Thoracic aorta (tissue), 2 donors: Measurements from ENCODE around the gene NKD1. TPM values are rescaled to one million over a fixed set of nuclear protein-coding genes. Genes with fewer than 3 reads are reported as not detected.

Experiments
- ATAC-seq: fragments of 150-250 bp; one replicate; pipeline ENCODE4 v1.8.0; 2017; ENCODE audit warnings: low read depth; ENCODE audit not compliant: insufficient number of reproducible peaks, low FRiP score
- DNase-seq: peaks from one replicate; pipeline ENCODE4 v3.0.0-alpha.2; 2020; ENCODE audit warnings: low spot score
- H3K27ac ChIP-seq, 2 donors: fragments of 200-600 bp; sonication (generic); 1 replicate in 1 of 2; 2 replicates in 1 of 2; pipeline ENCODE4 v1.5.1; 2016; ENCODE audit warnings: mild to moderate bottlenecking in 2 of 2, moderate library complexity in 2 of 2
- H3K27me3 ChIP-seq: fragments of 200-600 bp; sonication (generic); replicated peaks from 2 replicates; pipeline ENCODE4 v1.6.0; 2016; ENCODE audit warnings: mild to moderate bottlenecking; ENCODE audit not compliant: insufficient read depth
- H3K36me3 ChIP-seq: fragments of 200-600 bp; sonication (generic); one replicate; pipeline ENCODE4 v1.5.1; 2016
- H3K4me1 ChIP-seq, 2 donors: fragments of 200-600 bp; sonication (generic); 1 replicate in 1 of 2; 2 replicates in 1 of 2; pipeline versions ENCODE4 v1.5.1 to v1.6.0; 2016; ENCODE audit warnings: low read depth in 2 of 2, mild to moderate bottlenecking in 1 of 2; ENCODE audit not compliant: control insufficient read depth in 1 of 2
- H3K4me3 ChIP-seq: fragments of 200-600 bp; sonication (generic); 2 replicates; pipeline ENCODE4 v1.5.1; 2016; ENCODE audit warnings: mild to moderate bottlenecking
- H3K9me3 ChIP-seq: fragments of 200-600 bp; sonication (generic); 2 replicates; pipeline ENCODE4 v1.5.1; 2016
- total RNA-seq, 2 donors: library from RNA; depleted of rRNA; stranded (reverse); fragments of >200 nt; gene quantifications; one replicate each; pipeline versions ENCODE4 v1.1.0 to v1.2.3, GENCODE V29; 2016
- TF ChIP-seq, protein P1 (sequence below): fragments of 200-600 bp; sonication (generic); IDR thresholded peaks from one replicate; pipeline ENCODE4 v1.5.1; 2019; ENCODE audit warnings: antibody characterized with exemption

Gene NKD1
- total RNA-seq, 2 donors from 2014 or later: 30.2 to 41.7 TPM

DNA sequence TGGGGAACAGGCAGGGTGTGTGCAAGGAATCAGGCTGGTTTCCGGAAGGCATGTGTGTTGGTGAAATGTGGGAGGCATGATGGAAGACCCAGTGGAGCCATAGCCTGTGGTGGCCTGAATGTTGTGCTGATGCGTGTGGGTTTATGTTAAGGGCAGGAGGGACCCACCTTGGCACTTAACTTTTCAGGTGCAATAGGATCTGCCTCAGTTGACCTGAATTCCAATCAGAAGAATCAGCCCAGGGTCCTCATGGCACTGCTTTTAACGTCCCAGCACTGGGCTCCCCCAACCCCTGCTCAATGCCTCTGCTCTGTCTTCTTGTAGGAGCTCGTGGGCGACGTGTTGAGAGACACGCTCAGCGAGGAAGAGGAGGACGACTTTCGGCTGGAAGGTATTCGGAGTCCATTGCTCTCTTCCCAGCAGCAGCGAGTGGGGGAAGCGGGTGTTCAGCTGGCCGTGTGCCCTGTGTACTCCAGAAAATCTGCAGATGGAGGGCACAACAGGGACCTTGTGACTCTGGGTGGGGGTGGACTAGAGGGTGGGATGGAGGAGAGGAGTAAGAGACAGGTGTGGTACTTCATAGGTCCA lies 59.9 kb downstream of the NKD1 start:
- no peaks in the 10 kb centered on the region for H3K9me3 ChIP-seq
- no peak overlapping the region for H3K27ac ChIP-seq
- peaks cover 15 to 78% of the 10 kb centered on the region in 2 donors for H3K4me1 ChIP-seq
- no peaks in the 10 kb centered on the region for H3K27me3 ChIP-seq
- H3K36me3 ChIP-seq: peaks cover 3% of the 10 kb centered on the region
- ATAC-seq: no peak
- TF ChIP-seq, protein P1, sequence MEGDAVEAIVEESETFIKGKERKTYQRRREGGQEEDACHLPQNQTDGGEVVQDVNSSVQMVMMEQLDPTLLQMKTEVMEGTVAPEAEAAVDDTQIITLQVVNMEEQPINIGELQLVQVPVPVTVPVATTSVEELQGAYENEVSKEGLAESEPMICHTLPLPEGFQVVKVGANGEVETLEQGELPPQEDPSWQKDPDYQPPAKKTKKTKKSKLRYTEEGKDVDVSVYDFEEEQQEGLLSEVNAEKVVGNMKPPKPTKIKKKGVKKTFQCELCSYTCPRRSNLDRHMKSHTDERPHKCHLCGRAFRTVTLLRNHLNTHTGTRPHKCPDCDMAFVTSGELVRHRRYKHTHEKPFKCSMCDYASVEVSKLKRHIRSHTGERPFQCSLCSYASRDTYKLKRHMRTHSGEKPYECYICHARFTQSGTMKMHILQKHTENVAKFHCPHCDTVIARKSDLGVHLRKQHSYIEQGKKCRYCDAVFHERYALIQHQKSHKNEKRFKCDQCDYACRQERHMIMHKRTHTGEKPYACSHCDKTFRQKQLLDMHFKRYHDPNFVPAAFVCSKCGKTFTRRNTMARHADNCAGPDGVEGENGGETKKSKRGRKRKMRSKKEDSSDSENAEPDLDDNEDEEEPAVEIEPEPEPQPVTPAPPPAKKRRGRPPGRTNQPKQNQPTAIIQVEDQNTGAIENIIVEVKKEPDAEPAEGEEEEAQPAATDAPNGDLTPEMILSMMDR: no peak
- H3K4me3 ChIP-seq: no peak overlapping the region
- DNase-seq: no peak

DNA sequence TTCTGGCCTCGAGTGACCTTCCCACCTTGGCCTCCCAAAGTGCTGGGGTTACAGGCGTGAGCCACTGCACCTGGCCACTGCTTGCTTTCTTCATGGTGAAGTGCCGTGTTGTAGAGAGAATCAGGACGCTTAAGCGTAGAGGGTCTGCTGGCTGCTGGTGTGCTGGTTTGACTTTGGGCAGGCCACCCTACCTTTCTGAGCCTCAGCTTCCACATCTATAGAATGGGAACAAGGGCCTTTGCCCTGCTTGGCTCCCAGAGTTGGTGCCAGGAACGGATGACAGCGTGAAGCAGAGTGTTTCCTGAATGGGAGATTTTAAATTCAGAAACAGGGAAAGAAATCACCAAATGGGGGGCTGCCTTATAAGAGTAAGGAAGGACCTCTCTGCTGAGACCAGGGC lies 60.9 kb downstream of the NKD1 start:
- TF ChIP-seq, protein P1: no peak
- Histone ChIP-seq H3K27me3 (no peaks in the 10 kb centered on the region), H3K27ac (peak overlapping the region in 1 of 2 donors; percentile 5), H3K4me1 (peaks cover 17 to 79% of the 10 kb centered on the region in 2 donors), H3K9me3 (no peaks in the 10 kb centered on the region), H3K36me3 (peaks cover 3% of the 10 kb centered on the region), H3K4me3 (no peak overlapping the region)
- ATAC-seq (no peak), DNase-seq (no peak)

DNA sequence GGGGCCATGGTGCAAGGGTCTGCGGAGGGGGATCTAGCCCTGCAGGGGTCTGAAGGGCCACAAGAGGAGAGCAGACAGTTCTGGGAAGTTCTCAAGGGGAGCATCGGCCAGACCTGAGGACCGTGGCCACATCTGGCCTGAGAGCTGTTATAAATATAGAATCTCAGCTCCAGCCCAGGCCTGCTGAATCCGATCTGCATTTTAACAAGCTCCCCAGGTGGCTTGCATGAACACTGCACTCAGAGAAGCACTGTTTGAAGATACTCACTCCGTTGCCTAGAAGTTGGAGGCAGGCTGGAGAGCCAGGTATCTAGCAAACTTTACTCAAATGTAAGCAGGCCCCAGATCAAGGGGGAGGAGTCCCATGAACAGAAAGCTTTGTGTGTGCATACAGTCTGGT lies 61.3 kb downstream of the NKD1 start:
- ATAC-seq: no peak
- H3K36me3 ChIP-seq: peaks cover 3% of the 10 kb centered on the region
- no peaks in the 10 kb centered on the region for H3K9me3 ChIP-seq
- H3K4me3 ChIP-seq: no peak overlapping the region
- TF ChIP-seq, protein P1: no peak
- peaks cover 17 to 79% of the 10 kb centered on the region in 2 donors for H3K4me1 ChIP-seq
- peak overlapping the region in 1 of 2 donors; percentile 5 for H3K27ac ChIP-seq
- H3K27me3 ChIP-seq: no peaks in the 10 kb centered on the region
- no peak for DNase-seq

DNA sequence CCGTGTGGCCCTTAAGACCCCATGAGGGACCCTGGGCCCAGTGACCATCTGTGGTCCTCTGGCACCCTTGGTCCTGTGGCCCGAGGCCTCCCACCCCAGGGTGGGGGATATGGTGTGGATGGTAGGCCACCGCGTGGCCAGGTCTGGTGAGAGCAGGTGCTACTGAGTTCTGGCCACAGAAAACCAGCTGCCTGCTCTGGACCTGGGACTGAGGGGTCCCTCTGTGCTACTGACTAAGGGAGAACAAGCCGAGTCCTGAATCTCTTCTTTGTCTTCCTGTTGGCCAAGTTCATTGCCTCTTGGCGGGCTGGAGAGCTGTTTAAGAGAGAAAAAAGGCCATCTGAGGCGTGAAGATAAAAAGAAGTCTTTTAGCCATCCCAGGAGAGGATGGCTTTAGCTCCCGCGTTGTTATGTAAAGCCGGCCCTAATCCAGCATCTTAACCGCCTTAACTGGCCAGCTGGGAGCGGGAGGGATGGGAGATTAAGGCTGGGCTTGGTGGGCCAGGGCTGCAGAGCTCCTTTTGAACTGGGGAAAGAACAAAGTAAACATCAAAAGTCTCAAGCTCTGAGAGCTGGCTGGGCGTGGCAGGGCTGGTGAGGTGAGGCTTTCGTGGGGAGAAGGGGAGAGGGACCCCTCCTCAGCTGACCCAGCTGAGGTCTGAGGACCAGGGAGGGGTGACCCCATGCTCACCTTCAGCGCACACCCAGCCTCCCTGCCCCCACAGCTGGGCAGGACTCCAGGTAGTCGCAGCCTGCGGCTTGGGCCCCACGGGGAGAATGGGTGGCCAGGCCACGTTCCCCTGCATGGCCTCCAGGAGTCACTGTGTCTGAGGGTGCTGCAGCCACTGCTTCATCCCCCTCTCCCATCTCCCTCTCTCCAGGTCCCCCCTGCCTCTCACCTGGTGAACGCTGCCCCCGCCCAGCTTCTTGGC lies 62.4 kb downstream of the NKD1 start:
- H3K36me3 ChIP-seq: peaks cover 3% of the 10 kb centered on the region
- no peaks in the 10 kb centered on the region for H3K27me3 ChIP-seq
- peaks cover 18 to 79% of the 10 kb centered on the region in 2 donors for H3K4me1 ChIP-seq
- H3K27ac ChIP-seq: no peak overlapping the region
- ATAC-seq (no peak), DNase-seq (no peak)
- no peaks in the 10 kb centered on the region for H3K9me3 ChIP-seq
- no peak overlapping the region for H3K4me3 ChIP-seq
- TF ChIP-seq, protein P1: no peak

DNA sequence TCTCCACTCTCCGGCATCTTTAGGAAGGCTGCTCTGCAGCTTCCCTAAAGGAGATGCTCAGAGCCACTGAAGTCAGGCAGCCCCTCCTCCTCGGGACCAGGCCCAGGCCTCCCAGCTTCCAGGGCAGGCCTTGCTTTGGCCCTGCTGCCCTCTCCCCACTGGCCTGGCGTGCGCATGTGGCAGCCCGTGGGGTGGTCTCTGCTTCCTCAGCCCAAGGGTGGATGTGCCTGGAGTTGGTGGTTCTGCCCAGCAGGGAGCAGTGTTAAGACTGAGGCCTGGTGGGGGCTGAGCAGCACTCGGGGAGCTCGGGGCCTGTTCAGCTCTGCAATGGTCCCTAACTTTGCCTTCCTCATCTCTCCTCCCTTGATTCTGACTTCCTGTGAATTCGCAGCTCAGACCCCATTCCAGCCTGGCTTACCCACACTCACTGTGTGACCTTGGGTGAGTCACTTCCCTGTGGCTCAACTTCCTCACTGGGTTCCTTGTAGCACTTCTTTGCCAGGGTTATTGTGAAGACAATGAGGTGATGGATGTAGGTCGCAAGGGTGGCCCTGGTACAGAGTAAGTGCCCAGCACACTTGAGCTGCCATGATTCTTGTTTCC lies 63.2 kb downstream of the NKD1 start:
- H3K27ac ChIP-seq: no peak overlapping the region
- H3K4me1 ChIP-seq: peaks cover 16 to 79% of the 10 kb centered on the region in 2 donors
- H3K36me3 ChIP-seq: peaks cover 3% of the 10 kb centered on the region

More for the DNA sequence above, 63.2 kb downstream of the NKD1 start:
- Histone ChIP-seq H3K27me3 (no peaks in the 10 kb centered on the region), H3K4me3 (no peak overlapping the region), H3K9me3 (no peaks in the 10 kb centered on the region)
- no peak for ATAC-seq
- TF ChIP-seq, protein P1: no peak
- no peak for DNase-seq
